AG20443 (cell line): ENCODE measurements around the gene DOCK1.
"Not testable (repeated sequence)": the region's sequence is repeated elsewhere in the genome, so short reads cannot be mapped to it uniquely, and the experiment has no call there.

ENCODE experiments used
- DNase-seq: peaks from one replicate; pipeline ENCODE4 v3.0.0; 2012; ENCODE audit warnings: low spot score, mixed read lengths

DOCK1 gene

GRCh38 chr10:127278001-127278400 lies 372.8 kb downstream of the DOCK1 start:
- no peak for DNase-seq

- no peak for DNase-seq
Measured at GRCh38 chr10:127279334-127279774, 374.1 kb downstream of the DOCK1 start.

- DNase-seq: no peak
Measured at GRCh38 chr10:127280446-127280845, 375.2 kb downstream of the DOCK1 start.

- no peak for DNase-seq
Measured at GRCh38 chr10:127283017-127283416, 377.8 kb downstream of the DOCK1 start.

- no peak for DNase-seq
Measured at GRCh38 chr10:127283576-127283975, 378.3 kb downstream of the DOCK1 start.

- DNase-seq: no peak
Measured at GRCh38 chr10:127290850-127291249, 385.6 kb downstream of the DOCK1 start.

- DNase-seq: no peak
Measured at GRCh38 chr10:127291329-127291728, 386.1 kb downstream of the DOCK1 start.

GRCh38 chr10:127292888-127293287 lies 387.7 kb downstream of the DOCK1 start:
- no peak for DNase-seq

GRCh38 chr10:127293640-127294039 lies 388.4 kb downstream of the DOCK1 start:
- no peak for DNase-seq

GRCh38 chr10:127296696-127297095 lies 391.5 kb downstream of the DOCK1 start:
- DNase-seq: no peak

- DNase-seq: peak; percentile 50
Measured at GRCh38 chr10:127298381-127298780, 393.2 kb downstream of the DOCK1 start.

GRCh38 chr10:127299192-127299591 lies 394.0 kb downstream of the DOCK1 start:
- not testable (repeated sequence) for DNase-seq

GRCh38 chr10:127299956-127300689 lies 394.9 kb downstream of the DOCK1 start:
- DNase-seq: no peak

GRCh38 chr10:127300868-127301321 lies 395.7 kb downstream of the DOCK1 start:
- no peak for DNase-seq

GRCh38 chr10:127302343-127302742 lies 397.1 kb downstream of the DOCK1 start:
- DNase-seq: no peak

GRCh38 chr10:127303105-127303504 lies 397.9 kb downstream of the DOCK1 start:
- DNase-seq: no peak

GRCh38 chr10:127303746-127304145 lies 398.5 kb downstream of the DOCK1 start:
- DNase-seq: no peak

GRCh38 chr10:127306479-127306878 lies 401.3 kb downstream of the DOCK1 start:
- DNase-seq: no peak

GRCh38 chr10:127307338-127307737 lies 402.1 kb downstream of the DOCK1 start:
- DNase-seq: no peak

GRCh38 chr10:127308031-127308430 lies 402.8 kb downstream of the DOCK1 start:
- no peak for DNase-seq

GRCh38 chr10:127309619-127310018 lies 404.4 kb downstream of the DOCK1 start:
- DNase-seq: not testable (repeated sequence)

- DNase-seq: no peak
Measured at GRCh38 chr10:127310430-127310829, 405.2 kb downstream of the DOCK1 start.

GRCh38 chr10:127310923-127311322 lies 405.7 kb downstream of the DOCK1 start:
- no peak for DNase-seq
